Uterus (tissue), 2 donors: Measurements from ENCODE around the gene C1GALT1.

Experiments used
- POLR2A ChIP-seq, 2 donors: fragments of 450-650 bp; IDR thresholded peaks; one replicate each; pipeline ENCODE4 v1.6.1; 2016; ENCODE audit warnings: antibody characterized with exemption in 2 of 2, mild to moderate bottlenecking in 1 of 2, moderate library complexity in 1 of 2
- TF ChIP-seq, protein P1 (sequence below), 4 experiments: fragments of 200-600 bp in 2 of 4; fragments of 450-650 bp in 2 of 4; sonication (generic) in 2 of 4; IDR thresholded peaks; one replicate each; pipeline ENCODE4 v1.5.1; 2016 to 2019; ENCODE audit warnings: antibody characterized with exemption in 4 of 4, mild to moderate bottlenecking in 2 of 4, moderate library complexity in 1 of 4

DNA sequence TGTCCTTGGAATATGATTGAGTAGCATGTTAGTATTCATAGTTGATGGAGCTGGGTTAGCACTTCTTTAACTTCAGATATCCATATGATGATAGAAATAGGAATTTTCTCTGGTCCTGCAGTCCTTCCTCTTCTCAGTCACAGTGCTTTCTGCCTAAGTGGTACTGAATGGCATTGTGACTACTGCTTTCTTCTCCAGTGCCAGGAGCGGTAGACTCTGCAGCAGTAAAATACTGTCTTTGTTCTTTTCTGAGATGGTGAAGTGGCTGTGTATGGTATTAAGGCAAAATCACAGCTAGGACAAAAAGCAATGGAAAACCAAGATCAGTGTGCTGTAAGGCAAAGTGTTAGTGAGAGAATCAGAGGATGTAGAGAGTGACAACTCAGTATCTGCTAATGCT is 46.6 kb downstream of the C1GALT1 start:
- TF ChIP-seq, protein P1, sequence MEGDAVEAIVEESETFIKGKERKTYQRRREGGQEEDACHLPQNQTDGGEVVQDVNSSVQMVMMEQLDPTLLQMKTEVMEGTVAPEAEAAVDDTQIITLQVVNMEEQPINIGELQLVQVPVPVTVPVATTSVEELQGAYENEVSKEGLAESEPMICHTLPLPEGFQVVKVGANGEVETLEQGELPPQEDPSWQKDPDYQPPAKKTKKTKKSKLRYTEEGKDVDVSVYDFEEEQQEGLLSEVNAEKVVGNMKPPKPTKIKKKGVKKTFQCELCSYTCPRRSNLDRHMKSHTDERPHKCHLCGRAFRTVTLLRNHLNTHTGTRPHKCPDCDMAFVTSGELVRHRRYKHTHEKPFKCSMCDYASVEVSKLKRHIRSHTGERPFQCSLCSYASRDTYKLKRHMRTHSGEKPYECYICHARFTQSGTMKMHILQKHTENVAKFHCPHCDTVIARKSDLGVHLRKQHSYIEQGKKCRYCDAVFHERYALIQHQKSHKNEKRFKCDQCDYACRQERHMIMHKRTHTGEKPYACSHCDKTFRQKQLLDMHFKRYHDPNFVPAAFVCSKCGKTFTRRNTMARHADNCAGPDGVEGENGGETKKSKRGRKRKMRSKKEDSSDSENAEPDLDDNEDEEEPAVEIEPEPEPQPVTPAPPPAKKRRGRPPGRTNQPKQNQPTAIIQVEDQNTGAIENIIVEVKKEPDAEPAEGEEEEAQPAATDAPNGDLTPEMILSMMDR (IDR thresholded peaks at IDR 0.05), result no peak
- TF ChIP-seq POLR2A (IDR thresholded peaks at IDR 0.05), result no peak
